ENCODE data around the gene GRM4. TPM values are rescaled to one million over a fixed set of nuclear protein-coding genes. Genes with fewer than 3 reads are reported as not detected.
A peak's percentile ranks its signal among the peaks of the same experiment; 100 is the strongest.

GRM4 gene
- total RNA-seq, 1 donor from 2014 or later = under 0.01 TPM

- DNase-seq (ENCODE audit: low read depth in 2 of 2) = no peak
These were observed 2.5 kb downstream of the GRM4 start for GRCh38 chr6:34143196-34143883.

- DNase-seq (ENCODE audit: low read depth in 2 of 2) = no peak
These were observed 3.6 kb downstream of the GRM4 start for GRCh38 chr6:34142061-34142998.

GRCh38 chr6:34140075-34140474 is 5.8 kb downstream of the GRM4 start:
- no peak for DNase-seq (ENCODE audit: low read depth in 2 of 2)

GRCh38 chr6:34138914-34139510 is 6.9 kb downstream of the GRM4 start:
- DNase-seq (ENCODE audit: low read depth in 2 of 2) = no peak

- DNase-seq (ENCODE audit: low read depth in 2 of 2) = no peak
These were observed 7.7 kb downstream of the GRM4 start for GRCh38 chr6:34138191-34138590.

GRCh38 chr6:34135541-34135940 is 10.3 kb downstream of the GRM4 start:
- no peak for DNase-seq (ENCODE audit: low read depth in 2 of 2)

- DNase-seq (ENCODE audit: low read depth in 2 of 2) = peak in 1 of 2 donors; percentile 41
These were observed 13.3 kb downstream of the GRM4 start for GRCh38 chr6:34132486-34133185.

GRCh38 chr6:34131326-34132290 is 14.3 kb downstream of the GRM4 start:
- no peak for DNase-seq (ENCODE audit: low read depth in 2 of 2)

- no peak for DNase-seq (ENCODE audit: low read depth in 2 of 2)
These were observed 15.0 kb downstream of the GRM4 start for GRCh38 chr6:34130862-34131261.

- no peak for DNase-seq (ENCODE audit: low read depth in 2 of 2)
These were observed 16.1 kb downstream of the GRM4 start for GRCh38 chr6:34129753-34130152.

GRCh38 chr6:34128045-34128444 is 17.8 kb downstream of the GRM4 start:
- no peak for DNase-seq (ENCODE audit: low read depth in 2 of 2)

- DNase-seq (ENCODE audit: low read depth in 2 of 2) = no peak
These were observed 19.5 kb downstream of the GRM4 start for GRCh38 chr6:34126419-34126818.

GRCh38 chr6:34125939-34126338 is 19.9 kb downstream of the GRM4 start:
- no peak for DNase-seq (ENCODE audit: low read depth in 2 of 2)

GRCh38 chr6:34120953-34121675 is 24.8 kb downstream of the GRM4 start:
- no peak for DNase-seq (ENCODE audit: low read depth in 2 of 2)

GRCh38 chr6:34115915-34116314 is 30.0 kb downstream of the GRM4 start:
- DNase-seq (ENCODE audit: low read depth in 2 of 2) = no peak

GRCh38 chr6:34115403-34115795 is 30.5 kb downstream of the GRM4 start:
- DNase-seq (ENCODE audit: low read depth in 2 of 2) = peak in 1 of 2 donors; percentile 24

GRCh38 chr6:34114695-34115402 is 31.0 kb downstream of the GRM4 start:
- DNase-seq (ENCODE audit: low read depth in 2 of 2) = no peak

- no peak for DNase-seq (ENCODE audit: low read depth in 2 of 2)
These were observed 32.4 kb downstream of the GRM4 start for GRCh38 chr6:34113532-34113931.

GRCh38 chr6:34112126-34112525 is 33.8 kb downstream of the GRM4 start:
- DNase-seq (ENCODE audit: low read depth in 2 of 2) = no peak
